B cell (primary cell): ENCODE data around the gene ZNF3.

Experiments used
- CTCF ChIP-seq: fragments of 200-600 bp; IDR thresholded peaks from one replicate; pipeline ENCODE4 v1.8.0; 2022; ENCODE audit warnings: antibody characterized with exemption, mild to moderate bottlenecking
- EZH2 ChIP-seq: IDR thresholded peaks from 2 replicates; pipeline ENCODE4 v1.6.1; 2012; ENCODE audit warnings: borderline replicate concordance, low read depth, mild to moderate bottlenecking, moderate library complexity, low read length; ENCODE audit not compliant: insufficient read depth, poor library complexity, severe bottlenecking

- no peak for TF ChIP-seq CTCF
- no peak for TF ChIP-seq EZH2
These were observed 10.1 kb upstream of the ZNF3 start for GRCh38 chr7:100091411-100092181.
